ENCODE measurements around the gene EFCAB11. TPM values are rescaled to one million over a fixed set of nuclear protein-coding genes. Genes with fewer than 3 reads are reported as not detected.

Gene EFCAB11
- total and polyA plus RNA-seq, 2 of the 4 experiments (the other 2 are of a cell fraction), result 2.2 to 5.3 TPM

DNA sequence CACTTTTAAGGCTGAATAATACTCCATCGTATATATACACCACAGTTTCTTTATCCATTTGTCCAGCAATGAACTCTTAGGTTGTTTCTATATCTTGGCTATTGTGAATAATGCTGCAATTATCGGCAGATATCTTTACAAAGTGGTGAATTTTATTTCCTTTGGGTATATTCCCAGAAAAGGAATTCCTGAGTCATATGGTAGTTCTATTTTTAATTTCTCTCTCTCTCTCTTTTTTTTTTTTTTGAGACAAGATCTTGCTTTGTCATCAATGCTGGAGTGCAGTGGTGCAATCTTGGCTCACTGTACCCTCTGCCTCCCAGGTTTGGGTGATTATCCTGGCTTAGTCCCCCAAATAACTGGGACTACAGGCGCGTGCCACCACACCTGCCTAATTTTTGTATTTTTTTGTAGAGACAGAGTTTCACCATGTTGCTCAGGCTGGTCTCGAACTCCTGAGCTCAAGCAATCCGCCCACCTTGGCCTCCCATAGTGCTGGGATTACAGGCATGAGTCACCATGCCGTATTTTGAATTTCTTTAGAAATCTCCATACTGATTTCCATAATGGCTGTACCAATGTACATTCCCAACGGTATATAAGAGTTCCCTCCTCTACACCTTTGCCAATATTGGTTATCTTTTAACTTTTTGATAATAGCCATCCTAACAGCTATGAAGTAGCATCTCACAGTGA lies 98.4 kb downstream of the EFCAB11 start:
- ChIA-PET CTCF (no interaction called here), POLR2A (ENCODE audit: unreplicated experiment) (no interaction called here)
- Histone ChIP-seq H2AK5ac (ENCODE audit: low read depth, low read length) (peak overlapping the region; percentile 41), H3K18ac (ENCODE audit: low read depth, low read length) (peak overlapping the region; percentile 47; the same call in 1 of the 2 replicates), H3K27me3 (ENCODE audit: control insufficient read depth, insufficient read depth, low read length) (no peaks in the 10 kb centered on the region), H3K9me3 (ENCODE audit: control insufficient read depth, insufficient read depth, low read length) (no peaks in the 10 kb centered on the region), H2AFZ (replicated peaks; ENCODE audit: low read length, poor library complexity) (peak overlapping the region; percentile 67), H3K4ac (ENCODE audit: low read depth, low read length) (peak overlapping the region; percentile 66), H3K27ac (ENCODE audit: insufficient read depth, low read length) (peak overlapping the region; percentile 81; the same call in 1 of the 2 replicates), H3K4me3 (ENCODE audit: insufficient read depth, low read depth, low read length) (no peak overlapping the region), H3K79me1 (ENCODE audit: low read depth in 1 of 2, low read length in 2 of 2) (peaks cover 0 to 6% of the 10 kb centered on the region in 2 experiments; a peak in 2 of 4 replicates), H2BK120ac (ENCODE audit: low read depth, low read length) (peak overlapping the region; percentile 83), H2BK15ac (ENCODE audit: low read depth, low read length) (peak overlapping the region; percentile 41; the same call in 1 of the 3 replicates), H2BK5ac (ENCODE audit: low read depth, low read length, poor library complexity, severe bottlenecking) (peak overlapping the region; percentile 86), H3K56ac (ENCODE audit: extremely low read depth, insufficient read depth, low read length) (peak overlapping the region; percentile 5; the same call in 1 of the 2 replicates), H4K8ac (ENCODE audit: low read depth in 2 of 2, low read length in 2 of 2) (peak overlapping the region; percentile 41 to 67; a peak in 3 of 4 replicates), H3K4me2 (ENCODE audit: low read depth, low read length) (peak overlapping the region; percentile 75; the same call in 1 of the 2 replicates), H3K23ac (ENCODE audit: low read depth, low read length) (peak overlapping the region; percentile 54; the same call in 1 of the 2 replicates), H3K36me3 (ENCODE audit: control insufficient read depth, insufficient read depth, low read length) (no peaks in the 10 kb centered on the region; the same call in 1 of the 2 replicates), H4K5ac (ENCODE audit: low read depth, low read length) (peak overlapping the region; percentile 38; the same call in 1 of the 2 replicates), H3K9me1 (ENCODE audit: insufficient read depth, low read length) (peaks cover 4% of the 10 kb centered on the region; the same call in 1 of the 2 replicates), H3K9ac (ENCODE audit: low read depth, low read length) (peak overlapping the region; percentile 50; the same call in 1 of the 2 replicates), H3K4me1 (ENCODE audit: control insufficient read depth, insufficient read depth, low read length) (peaks cover 16% of the 10 kb centered on the region), H4K20me1 (ENCODE audit: insufficient read depth, low read length) (no peaks in the 10 kb centered on the region), H4K91ac (ENCODE audit: insufficient read depth, low read depth, low read length) (peak overlapping the region; percentile 27; the same call in 1 of the 2 replicates), H3K14ac (replicated peaks; ENCODE audit: low read depth, low read length) (no peak overlapping the region; the same call in 1 of the 2 replicates), H2BK20ac (ENCODE audit: low read depth, low read length) (peak overlapping the region; percentile 94), H2AK9ac (replicated peaks; ENCODE audit: low read depth, low read length, poor library complexity) (no peak overlapping the region)
- dilution Hi-C loops (cut with HindIII; ENCODE audit: low sequenced_read_pairs, unreplicated experiment) (no loop called here), intact Hi-C loops (cut with micrococcal nuclease) (no loop called here), in situ Hi-C loops (cut with MboI; ENCODE audit: low sequenced_read_pairs) (no loop called here)
- peak; percentile 90 for TF ChIP-seq CEBPB (IDR thresholded peaks at IDR 0.05; ENCODE audit: low read depth, low read length)
- peak; percentile 51 for TF ChIP-seq FOS (IDR thresholded peaks at IDR 0.05; ENCODE audit: low read depth, low read length)
- TF ChIP-seq MAFK (IDR thresholded peaks at IDR 0.05; ENCODE audit: low read depth, low read length), result peak; percentile 75
- peak; percentile 81 for TF ChIP-seq NFE2L2 (IDR thresholded peaks at IDR 0.05; ENCODE audit: low read depth, low read length)
- TF ChIP-seq, protein P1, sequence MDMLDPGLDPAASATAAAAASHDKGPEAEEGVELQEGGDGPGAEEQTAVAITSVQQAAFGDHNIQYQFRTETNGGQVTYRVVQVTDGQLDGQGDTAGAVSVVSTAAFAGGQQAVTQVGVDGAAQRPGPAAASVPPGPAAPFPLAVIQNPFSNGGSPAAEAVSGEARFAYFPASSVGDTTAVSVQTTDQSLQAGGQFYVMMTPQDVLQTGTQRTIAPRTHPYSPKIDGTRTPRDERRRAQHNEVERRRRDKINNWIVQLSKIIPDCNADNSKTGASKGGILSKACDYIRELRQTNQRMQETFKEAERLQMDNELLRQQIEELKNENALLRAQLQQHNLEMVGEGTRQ (IDR thresholded peaks at IDR 0.05; ENCODE audit: low read depth, low read length), result no peak
- 96% methylated on average over 3 of the region's 8 CpGs; no CpG with 5 or more reads in 1 of the 2 experiments for WGBS, 2 experiments (ENCODE audit: extremely low coverage in 2 of 2, insufficient read length in 1 of 2)
- peak; percentile 89 for DNase-seq
- peak; percentile 65 for ATAC-seq (ENCODE audit: low read depth)
- no TSS peak for BruUV-seq (replicated peaks)
